Measurements from ENCODE around the gene ICAM3. TPM values are rescaled to one million over a fixed set of nuclear protein-coding genes. Genes with fewer than 3 reads are reported as not detected.

Gene ICAM3
- total RNA-seq, 1 donor from 2014 or later: 0.11 TPM

- Histone ChIP-seq H3K9me3 (no peaks in the 10 kb centered on the region), H3K27me3 (peaks cover 6% of the 10 kb centered on the region), H3K27ac (no peak overlapping the region), H3K4me1 (no peaks in the 10 kb centered on the region), H3K4me3 (no peak overlapping the region), H3K36me3 (no peaks in the 10 kb centered on the region)
- DNase-seq (ENCODE audit: low spot score in 2 of 2): no peak
- intact Hi-C loops (cut with DNase I): no loop called here
- no peak for TF ChIP-seq CTCF (IDR thresholded peaks at IDR 0.05)
Measured at GRCh38 chr19:10299545-10300458, 39.6 kb downstream of the ICAM3 start.

GRCh38 chr19:10295847-10296591 lies 43.4 kb downstream of the ICAM3 start:
- intact Hi-C loops (cut with DNase I): no loop called here
- no peak for DNase-seq (ENCODE audit: low spot score in 2 of 2)
- Histone ChIP-seq H3K4me1 (peaks cover 0 to 15% of the 10 kb centered on the region in 2 donors), H3K27me3 (peaks cover 15% of the 10 kb centered on the region), H3K27ac (no peak overlapping the region), H3K9me3 (no peaks in the 10 kb centered on the region), H3K36me3 (no peaks in the 10 kb centered on the region), H3K4me3 (peak overlapping the region in 1 of 2 donors; percentile 38)
- TF ChIP-seq CTCF (IDR thresholded peaks at IDR 0.05): no peak

- no peak for DNase-seq (ENCODE audit: low spot score in 2 of 2)
- Histone ChIP-seq H3K27me3 (peaks cover 15% of the 10 kb centered on the region), H3K4me3 (peak overlapping the region; percentile 26 to 38), H3K4me1 (peaks cover 0 to 21% of the 10 kb centered on the region in 2 donors), H3K9me3 (no peaks in the 10 kb centered on the region), H3K36me3 (no peaks in the 10 kb centered on the region), H3K27ac (no peak overlapping the region)
- intact Hi-C loops (cut with DNase I): no loop called here
- TF ChIP-seq CTCF (IDR thresholded peaks at IDR 0.05): no peak
Measured at GRCh38 chr19:10295305-10295846, 44.0 kb downstream of the ICAM3 start.

GRCh38 chr19:10294368-10294697 lies 45.1 kb downstream of the ICAM3 start:
- H3K27me3 ChIP-seq: peaks cover 15% of the 10 kb centered on the region
- H3K36me3 ChIP-seq: no peaks in the 10 kb centered on the region
- no peak overlapping the region for H3K27ac ChIP-seq
- intact Hi-C loops (cut with DNase I): no loop called here
- H3K4me3 ChIP-seq: no peak overlapping the region
- H3K9me3 ChIP-seq: no peaks in the 10 kb centered on the region
- TF ChIP-seq CTCF (IDR thresholded peaks at IDR 0.05): no peak
- no peak for DNase-seq (ENCODE audit: low spot score in 2 of 2)
- H3K4me1 ChIP-seq: peaks cover 3 to 30% of the 10 kb centered on the region in 2 donors

- no peak overlapping the region for H3K4me3 ChIP-seq
- H3K9me3 ChIP-seq: no peaks in the 10 kb centered on the region
- H3K27me3 ChIP-seq: peaks cover 15% of the 10 kb centered on the region
- DNase-seq (ENCODE audit: low spot score in 2 of 2): no peak
- no peaks in the 10 kb centered on the region for H3K36me3 ChIP-seq
- no peak overlapping the region for H3K27ac ChIP-seq
- peaks cover 3 to 30% of the 10 kb centered on the region in 2 donors for H3K4me1 ChIP-seq
- intact Hi-C loops (cut with DNase I): no loop called here
- TF ChIP-seq CTCF (IDR thresholded peaks at IDR 0.05): no peak
Measured at GRCh38 chr19:10293637-10294367, 45.6 kb downstream of the ICAM3 start.
